K562 (cell line): ENCODE results near the gene COASY. TPM values are rescaled to one million over a fixed set of nuclear protein-coding genes. Genes with fewer than 3 reads are reported as not detected.

Experiments
- ATF1 ChIP-seq, 2 experiments: fragments of 450-650 bp in 1 of 2; IDR thresholded peaks; 2 replicates each; pipeline ENCODE4 v1.6.1; 2016; ENCODE audit warnings: missing compliant biosample characterization in 1 of 2, missing genetic modification characterization in 1 of 2
- BRD9 ChIP-seq: fragments of 450-650 bp; IDR thresholded peaks from 2 replicates; pipeline ENCODE4 v1.6.1; 2018; ENCODE audit warnings: low read depth; ENCODE audit not compliant: partially characterized antibody
- GABPB1 ChIP-seq: sonication (generic); formaldehyde crosslinking; IDR thresholded peaks from 2 replicates; pipeline ENCODE4 v1.8.0; 2022; ENCODE audit warnings: mild to moderate bottlenecking, missing genetic modification reagents
- GMEB1 ChIP-seq: fragments of 250-450 bp; sonication (Bioruptor Pico); IDR thresholded peaks from 2 replicates; pipeline ENCODE4 v1.4.0; 2020; ENCODE audit warnings: mild to moderate bottlenecking
- HMGN3 ChIP-seq: IDR thresholded peaks from 2 replicates; pipeline ENCODE4 v1.6.1; 2011; ENCODE audit warnings: borderline replicate concordance, low read depth, mild to moderate bottlenecking, mixed read lengths, low read length; ENCODE audit not compliant: insufficient read length; ENCODE audit errors: extremely low read depth
- ILF3 ChIP-seq: fragments of 450-650 bp; IDR thresholded peaks from 2 replicates; pipeline ENCODE4 v1.6.1; 2018; ENCODE audit warnings: antibody characterized with exemption, mild to moderate bottlenecking, moderate library complexity, borderline replicate concordance
- KDM4B ChIP-seq, 2 experiments: fragments of 450-650 bp in 1 of 2; sonication (generic) in 1 of 2; IDR thresholded peaks; 2 replicates each; pipeline ENCODE4 v1.6.1; 2016 to 2017; ENCODE audit warnings: borderline replicate concordance in 2 of 2, antibody characterized with exemption in 1 of 2, low read depth in 1 of 2, mild to moderate bottlenecking in 1 of 2
- NFYB ChIP-seq: IDR thresholded peaks from 2 replicates; pipeline ENCODE4 v1.6.1; 2011; ENCODE audit warnings: mild to moderate bottlenecking, moderate library complexity; ENCODE audit not compliant: insufficient read length; ENCODE audit errors: extremely low read depth
- PRMT5 ChIP-seq: sonication (generic); formaldehyde crosslinking; IDR thresholded peaks from 2 replicates; pipeline ENCODE4 v1.5.0; 2020; ENCODE audit warnings: missing genetic modification reagents
- PTRF ChIP-seq: fragments of 450-650 bp; IDR thresholded peaks from 2 replicates; pipeline ENCODE4 v1.6.1; 2016; ENCODE audit warnings: mild to moderate bottlenecking, missing genetic modification characterization, missing compliant biosample characterization
- RREB1 ChIP-seq: fragments of 250-450 bp; sonication (Bioruptor Pico); IDR thresholded peaks from 2 replicates; pipeline ENCODE4 v1.4.0; 2020
- SMAD3 ChIP-seq: fragments of 450-650 bp; formaldehyde crosslinking; conservative IDR thresholded peaks from 2 replicates; pipeline ENCODE4 v1.4.0; 2020; ENCODE audit warnings: mild to moderate bottlenecking
- SPI1 ChIP-seq: IDR thresholded peaks from 2 replicates; pipeline ENCODE4 v1.6.1; 2011; ENCODE audit warnings: low read depth, low read length, control low read depth, borderline replicate concordance
- TGIF2 ChIP-seq: sonication (generic); formaldehyde crosslinking; IDR thresholded peaks from 2 replicates; pipeline ENCODE4 v1.8.1; 2022; ENCODE audit warnings: mild to moderate bottlenecking, missing genetic modification reagents, moderate library complexity
- THRA ChIP-seq: fragments of 450-650 bp; IDR thresholded peaks from 2 replicates; pipeline ENCODE4 v1.6.1; 2017; ENCODE audit warnings: mild to moderate bottlenecking, moderate library complexity
- U2AF1 ChIP-seq: fragments of 200-400 bp; formaldehyde crosslinking; optimal IDR thresholded peaks from 2 replicates; pipeline ENCODE3; 2017; ENCODE audit warnings: mild to moderate bottlenecking, low read depth, low read length, moderate library complexity
- XRCC3 ChIP-seq: fragments of 450-650 bp; IDR thresholded peaks from 2 replicates; pipeline ENCODE4 v1.6.1; 2017; ENCODE audit warnings: mild to moderate bottlenecking, moderate library complexity
- ZBED1 ChIP-seq: IDR thresholded peaks from 2 replicates; pipeline ENCODE4 v1.6.1; 2014
- ZFPM2 ChIP-seq: fragments of 250-450 bp; sonication (Bioruptor Pico); IDR thresholded peaks from 2 replicates; pipeline ENCODE4 v1.5.1; 2022; ENCODE audit warnings: mild to moderate bottlenecking
- polyA plus RNA-seq, 8 experiments: library from polyadenylated mRNA; depleted of rRNA in 4 of 8; stranded (reverse) in 5 of 8; unstranded in 3 of 8; fragments of >200 nt; fragmentation: Nextera tagmentation in 2 of 8; fragmentation: Illumina TruSeq in 1 of 8; extraction: Ambion mirVana in 2 of 8; extraction: Trizol in 1 of 8; gene quantifications; 2 replicates each; pipeline versions ENCODE4 v1.2.1 to v1.2.3, GENCODE V29; 2011 to 2014; ENCODE audit warnings: inconsistent platforms in 1 of 8, missing spikeins in 1 of 8
- total RNA-seq, 7 experiments: library from RNA; depleted of rRNA in 6 of 7; stranded (reverse); fragments of >200 nt in 6 of 7; fragmentation: Illumina TruSeq in 2 of 7; extraction: Trizol in 2 of 7; gene quantifications; 2 replicates each; pipeline versions ENCODE4 v1.2.1 to v1.2.3, GENCODE V29; 2011 to 2021; ENCODE audit warnings: low replicate concordance in 1 of 7

The COASY gene
- total and polyA plus RNA-seq, 9 of the 15 experiments (the other 6 are each of a cell fraction or from before 2014, with no cell fraction given): 25.4 to 175 (median 62.3) TPM

- TF ChIP-seq SMAD3 (CRISPR knock-in tag) (no peak), ILF3 (no peak), NFYB (no peak), SPI1 (0 out of 2 replicates have a peak, but pooled peaks have one; percentile 4), GMEB1 (0 out of 2 replicates have a peak, but pooled peaks have one; percentile 22), U2AF1 (no peak), ZFPM2 (no peak), RREB1 (CRISPR knock-in tag) (no peak), ZBED1 (no peak), PRMT5 (CRISPR knock-in tag) (no peak), TGIF2 (CRISPR knock-in tag) (no peak), HMGN3 (no peak), PTRF (tag) (no peak), KDM4B (IDR thresholded peaks at IDR 0.05; ENCODE audit: borderline replicate concordance in 2 of 2, low read depth in 1 of 2) (no peak), GABPB1 (CRISPR knock-in tag) (0 out of 2 replicates have a peak, but pooled peaks have one; percentile 56), XRCC3 (no peak), ATF1 (CRISPR knock-in tag; IDR thresholded peaks at IDR 0.05) (no peak), ATF1 (tag; IDR thresholded peaks at IDR 0.05) (peak; percentile 65), BRD9 (no peak), THRA (no peak)
Observed at GRCh38 chr17:42553161-42553818, 8.7 kb upstream of the COASY start (continued).
